Skeletal muscle cell (primary cell): ENCODE measurements around the gene FGA.

Experiments used
- DNase-seq: peaks from one replicate; pipeline ENCODE4 v3.0.0-alpha.2; 2010; ENCODE audit warnings: low read depth
- H3K4me3 ChIP-seq: 2 replicates; pipeline ENCODE4 v1.5.1; 2011; ENCODE audit warnings: low read depth, mild to moderate bottlenecking, control low read depth, low read length, moderate library complexity

The FGA gene

DNA sequence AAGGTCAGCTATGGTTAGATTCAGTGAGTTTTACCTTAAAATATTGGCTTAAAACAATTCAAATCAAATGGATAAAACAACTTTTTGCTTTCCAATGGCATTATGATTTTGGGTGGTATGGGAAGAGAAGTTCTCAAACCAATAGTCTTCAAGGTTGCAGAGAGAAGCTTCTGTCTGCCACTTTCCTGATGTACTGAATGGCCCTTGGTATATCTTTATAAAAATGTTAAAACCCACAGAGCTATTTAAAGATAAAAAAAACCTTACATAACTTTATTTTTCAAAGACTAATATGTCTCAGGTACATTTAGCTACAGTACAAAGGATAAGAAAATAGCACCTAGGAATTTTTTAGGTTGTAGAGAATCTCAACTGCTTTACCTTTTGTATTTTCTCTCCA is 6.9 kb downstream of the FGA start:
- H3K4me3 ChIP-seq, result no peak overlapping the region
- DNase-seq, result no peak

DNA sequence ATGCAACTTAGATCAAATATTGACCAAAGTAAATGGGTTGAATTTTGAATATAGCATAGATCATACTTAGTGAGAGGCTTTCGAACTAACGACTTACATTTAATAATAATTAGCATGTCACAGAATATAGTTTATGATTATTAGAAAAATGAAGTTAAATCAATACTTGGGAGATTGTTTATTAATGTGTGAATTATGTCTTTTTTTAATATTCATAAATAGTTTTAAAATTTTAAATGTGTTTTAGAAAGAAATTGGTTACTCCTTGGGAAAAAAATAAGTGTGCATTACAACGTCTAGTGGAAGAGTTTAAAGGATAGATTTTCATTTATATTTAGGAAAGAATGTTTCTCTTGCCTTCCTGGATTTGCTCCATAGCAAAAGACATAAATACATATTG is 7.3 kb downstream of the FGA start:
- DNase-seq, result no peak
- no peak overlapping the region for H3K4me3 ChIP-seq

DNA sequence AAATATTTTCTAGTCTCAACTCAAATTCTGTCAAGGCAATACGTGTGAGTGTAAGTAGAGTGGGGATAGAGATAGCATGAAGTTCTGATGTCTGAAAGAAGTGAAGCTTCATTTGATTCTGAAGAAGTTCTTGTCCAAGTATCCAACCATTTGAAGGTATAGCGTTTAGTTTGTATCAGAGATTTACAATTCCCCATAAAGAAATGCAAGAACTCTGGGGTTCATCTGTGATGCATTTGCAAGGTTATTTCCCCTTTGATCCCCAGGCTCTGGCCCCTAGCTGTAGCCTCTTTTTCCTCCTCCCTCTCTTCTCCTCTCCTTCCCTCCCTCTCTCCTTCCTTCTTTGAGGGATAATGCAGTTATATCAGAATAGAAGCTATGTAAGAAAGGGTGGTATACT is 7.8 kb downstream of the FGA start:
- DNase-seq, result no peak
- H3K4me3 ChIP-seq, result no peak overlapping the region

DNA sequence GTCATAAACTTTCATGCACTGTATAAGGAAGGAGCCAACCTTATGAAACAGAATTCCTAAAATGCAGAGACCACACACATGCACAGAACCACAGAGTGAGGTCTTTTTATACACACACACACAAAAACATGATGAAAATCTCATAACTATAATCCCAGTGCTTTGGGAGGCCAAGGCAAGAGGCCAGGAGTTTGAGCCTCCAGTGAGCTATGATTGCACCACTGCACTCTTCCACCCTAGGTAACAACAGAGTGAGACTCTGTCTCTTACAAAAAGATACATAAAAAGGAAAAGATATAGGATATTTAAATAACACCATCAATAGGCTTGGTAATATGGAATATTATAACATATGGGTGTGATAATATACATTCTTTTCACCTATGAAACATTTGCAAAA is 10.6 kb downstream of the FGA start:
- no peak overlapping the region for H3K4me3 ChIP-seq
- no peak for DNase-seq

DNA sequence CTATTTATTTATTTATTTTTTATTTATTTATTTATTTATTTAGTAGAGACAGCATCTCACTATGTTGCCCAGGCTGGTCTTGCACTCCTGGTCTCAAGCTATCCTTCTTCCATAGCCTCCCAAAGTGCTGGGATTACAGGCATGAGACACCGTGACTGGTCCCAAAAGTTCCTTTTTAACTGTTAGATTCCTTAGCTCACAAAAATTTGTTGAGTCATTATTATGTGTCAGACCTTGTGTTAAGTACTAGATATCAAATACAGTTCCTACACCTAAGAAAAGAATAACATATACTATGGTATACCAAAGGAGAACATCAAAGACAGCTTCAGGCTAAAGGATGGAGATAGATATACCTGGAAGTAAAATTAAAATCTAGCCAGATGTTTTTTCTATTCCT is 11.6 kb downstream of the FGA start:
- no peak overlapping the region for H3K4me3 ChIP-seq
- DNase-seq, result no peak

DNA sequence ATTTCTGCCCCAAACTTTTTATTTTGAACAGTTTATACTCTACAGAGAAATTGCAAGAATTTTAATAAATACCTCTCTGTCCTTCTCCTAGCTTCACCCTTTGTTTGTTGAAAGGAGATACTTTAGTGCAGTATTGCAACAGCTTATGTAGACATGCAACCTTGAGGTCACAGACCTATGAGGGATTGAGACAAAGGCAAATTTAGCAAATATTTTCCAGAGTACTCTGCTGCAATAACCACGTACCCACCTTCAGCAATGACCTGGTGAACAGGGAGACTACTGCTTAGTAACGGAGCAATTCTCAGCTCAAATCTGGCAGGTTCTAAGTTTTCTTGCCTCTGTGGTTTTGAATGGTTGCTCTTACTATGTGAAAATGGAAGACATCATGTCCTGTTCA is 13.2 kb downstream of the FGA start:
- DNase-seq, result no peak
- H3K4me3 ChIP-seq, result no peak overlapping the region

DNA sequence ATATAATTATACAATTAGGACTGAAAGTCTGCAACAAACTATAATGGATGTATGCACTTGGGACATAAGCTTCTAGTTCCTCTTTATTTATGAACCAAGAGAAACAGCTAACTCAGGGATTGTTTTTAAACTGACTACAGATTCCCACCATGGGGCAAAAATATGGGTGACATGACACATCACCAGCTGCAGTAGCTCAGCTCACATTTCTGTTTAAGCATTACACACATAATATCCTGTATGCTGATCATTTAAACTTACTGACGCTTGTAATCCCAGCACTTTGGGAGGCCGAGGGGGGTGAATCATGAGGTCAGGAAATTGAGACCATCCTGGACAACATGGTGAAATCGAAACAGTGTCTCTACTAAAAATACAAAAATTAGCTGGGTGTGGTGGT is 16.2 kb downstream of the FGA start:
- DNase-seq, result no peak
- no peak overlapping the region for H3K4me3 ChIP-seq

DNA sequence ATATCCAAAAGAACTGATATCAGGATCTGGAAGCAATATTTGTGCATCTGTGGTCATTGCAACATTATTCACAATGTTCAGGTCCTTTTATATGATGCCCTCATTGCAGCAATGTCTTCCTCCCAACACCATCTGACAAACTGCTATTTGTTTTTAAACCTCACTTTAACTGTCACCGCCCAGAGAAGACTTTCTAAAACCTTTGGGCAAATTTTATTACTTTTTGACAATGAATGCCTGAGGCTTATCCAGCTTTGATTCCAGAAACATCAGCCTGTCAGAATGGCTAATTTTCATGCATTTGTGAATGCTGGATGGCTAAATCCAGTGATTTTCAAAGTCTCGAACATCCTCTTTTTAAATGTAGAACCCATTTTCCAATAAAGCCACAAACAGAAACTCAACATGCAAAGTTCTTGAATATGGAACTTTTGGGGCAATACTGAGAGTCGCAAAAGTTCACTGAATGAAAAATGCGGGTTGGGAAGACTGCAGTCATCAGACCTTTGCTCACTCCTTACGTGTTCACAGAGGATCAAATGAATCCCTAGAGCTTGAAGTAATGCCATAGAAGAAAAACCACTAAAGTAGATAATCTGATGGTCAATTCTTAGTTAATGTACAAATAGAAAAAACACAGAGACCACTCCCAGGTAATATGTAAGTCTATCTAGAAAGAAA is 17.2 kb downstream of the FGA start:
- no peak for DNase-seq
- no peak overlapping the region for H3K4me3 ChIP-seq

DNA sequence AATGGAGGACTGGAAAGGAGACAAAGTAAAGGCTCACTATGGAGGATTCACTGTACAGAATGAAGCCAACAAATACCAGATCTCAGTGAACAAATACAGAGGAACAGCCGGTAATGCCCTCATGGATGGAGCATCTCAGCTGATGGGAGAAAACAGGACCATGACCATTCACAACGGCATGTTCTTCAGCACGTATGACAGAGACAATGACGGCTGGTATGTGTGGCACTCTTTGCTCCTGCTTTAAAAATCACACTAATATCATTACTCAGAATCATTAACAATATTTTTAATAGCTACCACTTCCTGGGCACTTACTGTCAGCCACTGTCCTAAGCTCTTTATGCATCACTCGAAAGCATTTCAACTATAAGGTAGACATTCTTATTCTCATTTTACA is 21.0 kb downstream of the FGA start:
- no peak for DNase-seq

DNA sequence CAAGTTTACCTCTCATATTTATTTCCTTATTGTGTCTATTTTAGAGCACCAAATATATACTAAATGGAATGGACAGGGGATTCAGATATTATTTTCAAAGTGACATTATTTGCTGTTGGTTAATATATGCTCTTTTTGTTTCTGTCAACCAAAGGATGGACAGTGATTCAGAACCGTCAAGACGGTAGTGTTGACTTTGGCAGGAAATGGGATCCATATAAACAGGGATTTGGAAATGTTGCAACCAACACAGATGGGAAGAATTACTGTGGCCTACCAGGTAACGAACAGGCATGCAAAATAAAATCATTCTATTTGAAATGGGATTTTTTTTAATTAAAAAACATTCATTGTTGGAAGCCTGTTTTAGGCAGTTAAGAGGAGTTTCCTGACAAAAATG is 21.5 kb downstream of the FGA start:
- DNase-seq, result peak; percentile 17

More for the DNA sequence above, 21.0 kb downstream of the FGA start:
- H3K4me3 ChIP-seq, result no peak overlapping the region

DNA sequence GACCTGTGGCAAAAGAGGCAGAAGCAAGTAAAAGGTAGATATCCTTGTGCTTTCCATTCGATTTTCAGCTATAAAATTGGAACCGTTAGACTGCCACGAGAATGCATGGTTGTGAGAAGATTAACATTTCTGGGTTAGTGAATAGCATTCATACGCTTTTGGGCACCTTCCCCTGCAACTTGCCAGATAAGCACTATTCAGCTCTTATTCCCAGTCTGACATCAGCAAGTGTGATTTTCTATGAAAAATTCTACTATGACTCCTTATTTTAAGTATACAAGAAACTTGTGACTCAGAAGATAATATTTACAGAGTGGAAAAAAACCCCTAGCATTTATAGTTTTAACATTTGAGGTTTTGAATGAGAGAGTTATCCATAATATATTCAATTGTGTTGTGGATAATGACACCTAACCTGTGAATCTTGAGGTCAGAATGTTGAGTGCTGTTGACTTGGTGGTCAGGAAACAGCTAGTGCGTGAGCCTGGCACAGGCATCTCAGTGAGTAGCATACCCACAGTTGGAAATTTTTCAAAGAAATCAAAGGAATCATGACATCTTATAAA is 23.8 kb downstream of the FGA start:
- no peak for DNase-seq
- no peak overlapping the region for H3K4me3 ChIP-seq

More for the DNA sequence above, 21.5 kb downstream of the FGA start:
- no peak overlapping the region for H3K4me3 ChIP-seq

DNA sequence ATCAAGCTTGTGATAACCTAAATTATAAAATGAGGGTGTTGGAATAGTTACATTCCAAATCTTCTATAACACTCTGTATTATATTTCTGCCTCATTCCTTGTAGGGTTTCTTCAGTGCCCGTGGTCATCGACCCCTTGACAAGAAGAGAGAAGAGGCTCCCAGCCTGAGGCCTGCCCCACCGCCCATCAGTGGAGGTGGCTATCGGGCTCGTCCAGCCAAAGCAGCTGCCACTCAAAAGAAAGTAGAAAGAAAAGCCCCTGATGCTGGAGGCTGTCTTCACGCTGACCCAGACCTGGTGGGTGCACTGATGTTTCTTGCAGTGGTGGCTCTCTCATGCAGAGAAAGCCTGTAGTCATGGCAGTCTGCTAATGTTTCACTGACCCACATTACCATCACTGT is 24.8 kb downstream of the FGA start:
- no peak for DNase-seq
- no peak overlapping the region for H3K4me3 ChIP-seq

DNA sequence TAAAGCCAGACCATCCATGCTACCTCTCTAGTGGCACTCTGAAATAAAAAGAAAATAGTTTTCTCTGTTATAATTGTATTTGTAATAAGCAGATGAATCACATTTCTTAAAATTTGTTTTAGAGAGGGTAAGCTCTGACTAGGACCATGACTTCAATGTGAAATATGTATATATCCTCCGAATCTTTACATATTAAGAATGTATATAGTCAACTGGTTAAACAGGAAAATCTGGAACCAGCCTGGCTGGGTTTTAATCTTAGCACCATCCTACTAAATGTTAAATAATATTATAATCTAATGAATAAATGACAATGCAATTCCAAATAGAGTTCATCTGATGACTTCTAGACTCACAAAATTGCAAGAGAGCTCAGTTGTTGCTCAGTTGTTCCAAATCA is 26.2 kb downstream of the FGA start:
- DNase-seq, result no peak
- no peak overlapping the region for H3K4me3 ChIP-seq

DNA sequence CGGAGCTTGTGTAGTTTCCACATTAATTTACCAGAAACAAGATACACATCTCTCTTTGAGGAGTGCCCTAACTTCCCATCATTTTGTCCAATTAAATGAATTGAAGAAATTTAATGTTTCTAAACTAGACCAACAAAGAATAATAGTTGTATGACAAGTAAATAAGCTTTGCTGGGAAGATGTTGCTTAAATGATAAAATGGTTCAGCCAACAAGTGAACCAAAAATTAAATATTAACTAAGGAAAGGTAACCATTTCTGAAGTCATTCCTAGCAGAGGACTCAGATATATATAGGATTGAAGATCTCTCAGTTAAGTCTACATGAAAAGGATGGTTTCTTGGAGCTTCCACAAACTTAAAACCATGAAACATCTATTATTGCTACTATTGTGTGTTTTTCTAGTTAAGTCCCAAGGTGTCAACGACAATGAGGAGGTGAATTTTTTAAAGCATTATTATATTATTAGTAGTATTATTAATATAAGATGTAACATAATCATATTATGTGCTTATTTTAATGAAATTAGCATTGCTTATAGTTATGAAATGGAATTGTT is 27.8 kb downstream of the FGA start, which contains the start of gene FGB:
Gene FGB (plus strand): TSS at position 315 of the 558 bp plus-strand sequence. CDS start 8 bp downstream, at position 323.
- no peak for DNase-seq
- H3K4me3 ChIP-seq, result no peak within 1 kb of the TSS

DNA sequence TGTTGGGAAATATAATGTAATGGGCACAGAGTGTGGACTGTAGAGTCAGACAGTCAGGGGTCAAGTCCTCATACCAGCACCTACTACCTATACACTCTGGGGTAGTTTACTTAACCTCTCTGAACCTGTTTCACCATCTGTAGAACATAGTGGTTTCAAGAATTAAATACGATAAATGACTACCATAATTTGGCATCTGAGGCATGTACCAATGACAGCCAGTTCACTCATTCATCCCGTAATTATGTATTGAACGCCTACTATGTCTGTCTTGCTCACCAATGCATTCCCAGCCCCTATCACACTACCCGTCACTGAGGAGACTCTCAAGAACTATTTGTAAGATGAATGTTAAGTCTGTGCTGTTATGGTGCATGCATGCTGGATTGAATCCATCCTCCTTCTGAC is 29.7 kb downstream of the FGA start:
- peak; percentile 73 for DNase-seq
- no peak overlapping the region for H3K4me3 ChIP-seq

DNA sequence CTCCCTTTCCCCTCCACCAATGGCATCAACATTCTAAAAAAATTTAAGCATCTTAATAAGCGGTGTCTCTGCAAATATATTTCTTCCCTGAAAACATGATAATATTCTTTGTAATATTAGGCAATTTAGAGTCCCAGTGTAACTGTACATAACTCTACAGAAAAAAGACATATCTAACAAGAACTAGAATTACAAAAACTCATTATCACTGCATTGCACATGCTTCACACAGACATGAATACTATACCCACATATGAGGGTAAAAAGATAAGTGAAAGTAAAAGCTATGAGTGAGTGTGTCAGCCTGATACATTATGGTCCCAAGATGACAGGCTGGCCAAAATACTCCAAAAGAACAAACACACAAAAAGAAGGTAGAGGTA is 30.1 kb downstream of the FGA start:
- no peak for DNase-seq
- H3K4me3 ChIP-seq, result no peak overlapping the region

DNA sequence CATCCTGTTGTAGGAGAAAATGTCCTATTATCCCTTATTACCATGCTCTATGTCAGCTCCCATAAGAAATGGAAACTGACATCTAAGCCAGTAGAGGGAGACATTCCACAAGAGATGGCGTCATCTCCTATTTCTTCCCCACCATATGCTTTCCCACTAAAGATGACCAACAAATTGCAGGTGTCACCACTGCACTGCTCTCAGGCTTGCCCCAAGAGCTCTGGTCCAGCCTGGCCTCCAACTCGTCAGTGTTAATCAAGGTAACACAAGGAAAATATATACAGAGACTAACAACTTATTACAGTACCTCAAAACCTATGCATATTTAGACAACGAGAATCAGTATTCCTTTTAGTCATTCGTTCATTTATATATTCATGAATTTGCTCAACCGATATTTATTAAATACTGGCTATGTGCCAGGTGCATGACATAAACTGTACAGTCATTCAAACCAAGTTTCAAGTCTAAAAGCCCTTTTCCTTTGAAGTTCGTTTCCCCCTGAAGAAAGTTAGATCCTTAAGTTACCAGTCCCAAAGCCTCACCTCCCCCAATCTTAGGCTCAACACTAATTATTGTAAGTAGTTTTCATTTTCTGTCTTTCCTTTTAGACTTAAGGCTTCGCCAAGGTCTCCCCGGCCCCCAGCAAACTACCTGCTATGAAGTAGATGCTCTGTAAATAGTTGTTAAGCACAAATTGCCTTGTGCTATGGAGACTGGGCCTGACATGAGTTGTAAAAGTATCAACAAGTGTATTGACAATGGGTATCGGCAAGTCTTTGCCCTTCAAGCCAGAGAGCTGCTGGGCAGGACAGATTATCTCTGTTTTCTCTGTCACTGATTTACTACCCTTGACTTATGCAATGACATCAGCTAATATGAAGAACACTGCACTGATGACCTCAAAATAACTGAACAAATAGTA is 30.8 kb downstream of the FGA start:
- no peak overlapping the region for H3K4me3 ChIP-seq
- peak; percentile 16 for DNase-seq

DNA sequence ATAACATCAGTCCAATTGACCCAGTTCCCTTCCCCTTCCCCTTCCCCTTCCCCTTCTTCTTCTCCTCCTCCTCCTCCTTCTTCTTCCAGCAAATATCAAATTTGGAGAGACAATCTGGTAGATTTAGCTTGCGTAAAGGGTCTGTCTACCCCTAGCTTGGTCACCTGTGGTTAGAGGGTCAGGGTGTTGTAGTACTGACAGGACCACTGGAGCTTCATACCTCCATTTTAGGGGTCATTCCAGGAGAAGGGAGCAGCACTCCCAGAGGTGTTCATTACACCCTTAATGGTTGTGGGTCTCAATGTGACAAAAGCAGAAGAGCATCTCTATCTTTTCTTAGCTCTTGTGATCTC is 31.4 kb downstream of the FGA start:
- no peak for DNase-seq
- no peak overlapping the region for H3K4me3 ChIP-seq

DNA sequence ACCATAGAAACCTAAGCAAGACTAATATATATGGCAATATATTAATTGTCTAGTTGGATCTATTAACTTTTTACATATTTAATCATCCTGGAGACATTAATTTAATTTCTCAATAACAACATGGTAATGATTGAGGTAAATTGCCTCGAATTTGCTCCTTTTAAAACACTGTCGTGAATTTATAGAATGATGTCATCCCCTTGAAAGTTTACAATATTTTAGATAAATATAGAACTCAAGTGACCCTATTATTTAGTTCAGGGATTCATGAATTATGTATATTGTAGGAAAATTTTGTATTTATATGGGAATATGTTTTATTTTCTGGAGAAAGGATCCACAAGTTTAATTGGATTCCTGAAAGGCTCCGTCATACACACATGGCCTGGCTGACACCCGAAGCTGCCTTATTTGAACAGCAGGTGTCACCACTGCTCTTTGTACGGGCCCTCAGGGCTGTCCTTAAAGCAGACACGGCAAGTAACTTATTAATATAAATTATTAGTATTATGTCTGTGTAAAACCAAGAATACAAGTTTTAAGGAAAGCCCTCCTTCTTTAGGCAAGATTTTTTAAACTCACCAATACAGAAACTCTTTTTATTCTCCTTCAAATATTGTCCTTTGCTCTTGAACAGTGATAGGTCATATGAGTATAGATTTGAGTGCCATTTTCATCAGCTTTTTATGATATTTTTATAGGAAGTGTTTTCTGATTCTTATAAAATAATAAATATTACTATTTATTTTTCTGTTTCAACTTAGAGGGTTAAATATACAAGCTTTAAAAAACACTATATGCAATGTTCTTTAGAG is 38.5 kb downstream of the FGA start:
- DNase-seq, result peak; percentile 58
- H3K4me3 ChIP-seq, result no peak overlapping the region
